Measurements from ENCODE around the gene KCTD19.

DNA sequence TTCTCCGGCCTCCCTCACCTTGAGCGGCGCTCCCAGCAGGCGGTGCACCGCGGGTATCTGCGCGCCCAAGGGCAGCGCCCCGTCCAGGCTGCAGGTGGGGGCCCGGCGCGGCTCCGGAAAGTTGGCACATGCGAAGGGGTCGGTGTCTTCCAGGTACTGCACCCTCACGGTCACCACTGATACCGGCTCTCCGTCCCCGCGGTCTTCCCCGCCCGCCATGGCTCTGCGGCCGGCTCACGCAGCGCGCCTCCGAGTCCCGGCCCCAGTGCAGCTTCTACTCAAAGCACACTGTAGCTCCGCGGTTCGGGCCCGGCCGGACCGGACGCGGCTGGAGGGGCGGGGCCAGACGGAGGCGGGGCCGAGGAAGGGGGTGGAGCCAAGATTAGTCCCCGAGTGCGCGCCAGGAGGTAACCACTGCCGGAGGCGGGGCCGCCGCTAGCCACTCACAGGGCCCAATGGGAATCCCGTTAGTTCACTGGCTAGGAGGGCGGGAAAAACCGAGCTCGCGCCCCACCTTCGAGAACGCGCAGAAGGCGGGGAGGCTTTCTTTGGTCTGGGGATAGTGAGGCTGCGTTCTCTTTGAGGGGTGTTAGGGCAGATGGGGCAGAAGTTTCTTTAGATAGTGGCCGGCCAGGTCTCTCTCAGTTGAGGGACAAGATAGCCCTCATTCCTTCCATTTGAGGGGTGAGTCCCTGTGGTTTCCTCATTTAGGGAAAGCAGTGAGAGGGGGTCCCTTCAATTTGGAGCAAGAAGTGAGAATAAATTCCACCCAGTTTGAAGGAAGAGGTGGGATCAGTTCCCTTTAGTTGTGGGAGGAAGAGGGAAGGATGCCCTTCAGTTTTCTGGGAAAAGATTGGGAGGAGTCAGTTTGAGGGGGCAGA lies 79.1 kb downstream of the KCTD19 start, which contains the start of gene FHOD1:
- TF ChIP-seq EZH2 (optimal IDR thresholded peaks at IDR 0.05; ENCODE audit: low read depth, low read length) (no peak), EZH2phosphoT487 (IDR thresholded peaks at IDR 0.05; ENCODE audit: low read length) (no peak)
- TF ChIP-seq, protein P1, sequence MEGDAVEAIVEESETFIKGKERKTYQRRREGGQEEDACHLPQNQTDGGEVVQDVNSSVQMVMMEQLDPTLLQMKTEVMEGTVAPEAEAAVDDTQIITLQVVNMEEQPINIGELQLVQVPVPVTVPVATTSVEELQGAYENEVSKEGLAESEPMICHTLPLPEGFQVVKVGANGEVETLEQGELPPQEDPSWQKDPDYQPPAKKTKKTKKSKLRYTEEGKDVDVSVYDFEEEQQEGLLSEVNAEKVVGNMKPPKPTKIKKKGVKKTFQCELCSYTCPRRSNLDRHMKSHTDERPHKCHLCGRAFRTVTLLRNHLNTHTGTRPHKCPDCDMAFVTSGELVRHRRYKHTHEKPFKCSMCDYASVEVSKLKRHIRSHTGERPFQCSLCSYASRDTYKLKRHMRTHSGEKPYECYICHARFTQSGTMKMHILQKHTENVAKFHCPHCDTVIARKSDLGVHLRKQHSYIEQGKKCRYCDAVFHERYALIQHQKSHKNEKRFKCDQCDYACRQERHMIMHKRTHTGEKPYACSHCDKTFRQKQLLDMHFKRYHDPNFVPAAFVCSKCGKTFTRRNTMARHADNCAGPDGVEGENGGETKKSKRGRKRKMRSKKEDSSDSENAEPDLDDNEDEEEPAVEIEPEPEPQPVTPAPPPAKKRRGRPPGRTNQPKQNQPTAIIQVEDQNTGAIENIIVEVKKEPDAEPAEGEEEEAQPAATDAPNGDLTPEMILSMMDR (IDR thresholded peaks at IDR 0.05; ENCODE audit: low read length): no peak

Data from MM.1S (cell line).